GM18873 (cell line): ENCODE measurements around the gene SLC5A5.

Experiments
- ATAC-seq: cut with Tn5 transposase; IDR thresholded peaks from one replicate; pipeline ENCODE4 v1.9.1; 2021; ENCODE audit warnings: mild to moderate bottlenecking, moderate library complexity, moderate number of reproducible peaks; ENCODE audit not compliant: unreplicated experiment, low FRiP score

The SLC5A5 gene

GRCh38 chr19:17846146-17846545, 25.6 kb upstream of the SLC5A5 start:
- no peak for ATAC-seq

- peak; percentile 55 for ATAC-seq
Measured at GRCh38 chr19:17847538-17848366, 24.0 kb upstream of the SLC5A5 start, which contains the start of gene JAK3. Gene JAK3, minus strand, starts transcription at chr19:17847982. Its CDS starts 3,565 bp downstream, at chr19:17844417.

GRCh38 chr19:17848595-17849292, 23.0 kb upstream of the SLC5A5 start:
- no peak for ATAC-seq

- ATAC-seq, result no peak
Measured at GRCh38 chr19:17854061-17854460, 17.7 kb upstream of the SLC5A5 start.

GRCh38 chr19:17855280-17856152, 16.2 kb upstream of the SLC5A5 start:
- no peak for ATAC-seq

- ATAC-seq, result peak; percentile 95
Measured at GRCh38 chr19:17859533-17860330, 12.0 kb upstream of the SLC5A5 start, which contains the start of gene RPL18A. Gene RPL18A, plus strand, starts transcription at chr19:17859910. Its CDS starts 47 bp downstream, at chr19:17859957.

- ATAC-seq, result no peak
Measured at GRCh38 chr19:17860331-17860992, 11.3 kb upstream of the SLC5A5 start.

GRCh38 chr19:17860993-17861360, 10.8 kb upstream of the SLC5A5 start:
- ATAC-seq, result no peak

GRCh38 chr19:17861542-17862402, 10.0 kb upstream of the SLC5A5 start:
- ATAC-seq, result no peak

- ATAC-seq, result no peak
Measured at GRCh38 chr19:17862711-17863519, 8.8 kb upstream of the SLC5A5 start.

- no peak for ATAC-seq
Measured at GRCh38 chr19:17863520-17864182, 8.1 kb upstream of the SLC5A5 start.

- ATAC-seq, result no peak
Measured at GRCh38 chr19:17865364-17866311, 6.1 kb upstream of the SLC5A5 start.

GRCh38 chr19:17866312-17866963, 5.3 kb upstream of the SLC5A5 start:
- no peak for ATAC-seq

GRCh38 chr19:17866964-17867486, 4.7 kb upstream of the SLC5A5 start:
- ATAC-seq, result no peak

- no peak for ATAC-seq
Measured at GRCh38 chr19:17868669-17869068, 3.1 kb upstream of the SLC5A5 start.
